GM21723 (cell line): ENCODE results near the gene ROM1.
A peak's percentile ranks its signal among the peaks of the same experiment; 100 is the strongest.
"Not testable (repeated sequence)": the region's sequence is repeated elsewhere in the genome, so short reads cannot be mapped to it uniquely, and the experiment has no call there.

ENCODE experiments used
- ATAC-seq: cut with Tn5 transposase; IDR thresholded peaks from one replicate; pipeline ENCODE4 v1.9.1; 2021; ENCODE audit warnings: mild to moderate bottlenecking, moderate library complexity; ENCODE audit not compliant: unreplicated experiment

ROM1 gene

DNA sequence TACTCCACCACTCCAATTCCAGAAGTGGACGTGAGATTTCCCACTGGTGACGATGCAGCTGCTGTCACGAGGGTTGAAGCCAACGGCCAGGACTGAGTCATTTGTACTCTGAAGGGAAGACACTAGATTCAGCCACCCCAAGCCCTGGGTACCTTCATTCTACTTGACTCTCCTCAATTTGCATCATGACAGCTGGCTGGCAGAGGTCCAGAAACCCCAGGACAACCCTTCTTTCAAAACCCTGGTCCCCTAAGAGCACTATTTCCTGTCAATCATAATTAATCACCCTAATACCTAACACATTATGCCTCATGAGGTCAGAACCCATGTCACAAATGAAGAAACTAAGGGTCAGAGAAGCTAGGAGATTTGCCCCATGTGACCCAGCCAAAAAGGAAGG, 5.3 kb upstream of the ROM1 start:
- ATAC-seq, result no peak

DNA sequence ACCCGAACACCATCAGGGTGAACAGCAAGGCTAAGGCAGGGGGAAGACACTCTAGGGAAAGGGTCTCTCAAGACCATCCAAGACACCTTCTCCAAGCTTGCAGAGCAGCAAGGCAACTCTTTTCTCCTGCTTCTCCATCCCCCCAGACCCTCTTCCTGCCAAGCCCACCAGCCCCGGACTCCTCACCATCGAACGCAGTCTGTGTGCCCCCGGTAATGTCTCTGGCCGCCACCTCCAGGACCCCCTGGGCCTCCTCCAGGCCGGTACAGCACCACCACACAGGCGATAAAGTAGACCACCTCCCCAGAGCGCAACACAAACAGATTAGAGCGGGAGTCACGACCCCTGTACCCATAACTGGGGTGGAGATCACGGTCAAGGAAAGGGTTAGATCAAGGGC, 4.3 kb upstream of the ROM1 start:
- no peak for ATAC-seq

DNA sequence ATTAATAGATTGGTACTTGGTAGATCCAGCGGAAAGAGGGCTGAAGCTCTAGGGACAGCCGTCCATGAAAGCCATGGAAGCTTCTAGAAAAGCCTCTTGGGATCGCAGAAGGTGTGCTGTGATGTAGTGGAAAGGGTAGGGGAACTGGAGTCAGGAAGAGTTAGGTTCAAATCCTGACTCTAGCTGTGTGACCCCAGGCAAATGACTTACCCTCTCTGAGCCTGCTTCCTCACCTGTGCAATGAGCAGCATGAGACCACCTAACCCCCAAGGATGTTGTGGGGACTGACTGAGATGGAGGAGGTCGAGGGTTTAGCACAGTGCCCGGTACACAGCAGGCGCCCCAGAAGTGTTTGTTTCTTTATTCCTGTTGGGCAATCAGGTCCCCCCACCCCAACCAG, 2.7 kb upstream of the ROM1 start:
- no peak for ATAC-seq

DNA sequence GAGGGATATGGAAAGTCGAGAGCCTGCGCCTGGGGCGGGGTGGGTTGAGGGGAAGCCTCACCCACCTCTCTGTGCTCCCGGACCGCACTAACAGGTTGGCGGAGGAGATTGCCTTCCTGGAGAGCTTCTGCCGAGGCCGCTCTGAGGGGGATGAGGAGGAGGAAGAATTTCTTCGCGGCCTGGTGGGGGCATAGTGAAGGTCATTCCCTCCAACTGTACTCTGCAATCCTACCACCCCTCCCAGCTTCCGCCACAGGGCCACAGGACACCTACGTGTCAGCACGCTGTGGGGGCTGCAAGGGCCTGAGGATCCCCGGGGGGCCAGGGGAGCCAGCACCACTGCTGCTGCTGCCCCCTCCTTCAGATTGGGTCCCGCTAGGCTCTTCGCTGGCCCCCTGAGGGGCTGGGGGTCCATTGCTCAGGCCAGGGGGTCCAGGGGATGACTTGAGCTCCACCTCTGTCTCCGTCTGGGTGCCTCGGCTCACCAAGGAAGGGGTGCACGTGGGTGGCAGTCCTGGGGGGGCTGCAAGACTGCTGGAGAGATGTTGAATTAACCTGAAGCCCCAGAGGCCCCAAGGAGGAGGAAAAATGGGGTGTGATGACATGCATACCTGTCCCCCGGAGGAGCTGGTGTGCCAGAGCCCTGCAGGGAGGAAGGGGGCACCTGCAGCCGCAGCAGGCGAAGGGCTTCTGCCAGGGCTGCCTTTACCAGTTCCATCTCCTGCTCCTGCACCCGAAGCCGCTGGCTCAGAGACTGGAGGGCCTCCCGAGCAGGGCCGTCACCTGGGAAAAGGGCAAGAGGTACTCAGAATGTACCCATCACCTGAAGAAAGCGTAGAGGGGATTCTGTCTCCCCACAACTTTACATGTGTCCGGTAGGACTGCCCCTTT, 2.0 kb upstream of the ROM1 start:
- no peak for ATAC-seq

DNA sequence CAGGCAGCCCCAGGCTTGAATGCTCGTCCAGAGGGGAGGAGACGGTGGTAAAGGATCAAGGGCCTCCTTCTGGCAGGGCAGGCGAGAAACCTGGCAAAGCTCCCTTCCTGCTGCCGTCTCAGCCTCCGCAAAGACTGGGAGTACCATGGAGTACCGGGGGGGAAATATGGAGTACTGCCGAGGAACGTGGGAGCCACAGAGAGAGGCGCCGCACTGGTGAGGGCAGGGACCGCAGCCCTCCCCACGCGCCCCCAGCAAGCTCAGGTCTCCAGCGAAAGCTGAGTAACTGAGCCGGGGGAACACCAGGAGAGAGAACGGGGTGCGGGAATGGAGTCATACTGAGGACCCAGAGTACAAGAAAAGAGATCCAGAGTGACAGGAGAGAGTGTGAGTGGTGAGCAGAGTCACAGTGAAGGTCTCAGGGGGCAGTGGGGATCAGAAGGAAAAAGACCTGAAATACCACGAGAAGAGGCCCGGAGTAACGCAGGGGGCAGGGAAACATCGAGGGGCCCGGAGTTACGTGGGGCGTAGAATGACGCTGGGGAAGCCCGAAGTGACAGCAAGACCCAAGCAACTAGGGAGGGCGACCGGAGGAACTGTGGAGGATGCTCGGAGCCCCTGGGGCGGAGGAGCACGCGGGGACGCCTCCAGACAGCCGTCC, 1.2 kb upstream of the ROM1 start:
- peak; percentile 18 for ATAC-seq

DNA sequence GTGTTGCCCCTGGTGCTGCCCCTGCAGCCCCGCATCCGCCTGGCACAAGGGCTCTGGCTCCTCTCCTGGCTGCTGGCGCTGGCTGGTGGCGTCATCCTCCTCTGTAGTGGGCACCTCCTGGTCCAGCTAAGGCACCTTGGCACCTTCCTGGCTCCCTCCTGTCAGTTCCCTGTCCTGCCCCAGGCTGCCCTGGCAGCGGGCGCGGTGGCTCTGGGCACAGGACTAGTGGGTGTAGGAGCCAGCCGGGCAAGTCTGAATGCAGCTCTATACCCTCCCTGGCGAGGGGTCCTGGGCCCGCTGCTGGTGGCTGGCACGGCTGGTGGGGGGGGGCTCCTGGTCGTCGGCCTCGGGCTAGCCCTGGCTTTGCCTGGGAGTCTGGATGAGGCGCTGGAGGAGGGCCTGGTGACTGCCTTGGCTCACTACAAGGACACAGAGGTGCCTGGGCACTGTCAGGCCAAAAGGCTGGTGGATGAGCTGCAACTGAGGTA, 278 bp downstream of the ROM1 start:
- ATAC-seq, result no peak

DNA sequence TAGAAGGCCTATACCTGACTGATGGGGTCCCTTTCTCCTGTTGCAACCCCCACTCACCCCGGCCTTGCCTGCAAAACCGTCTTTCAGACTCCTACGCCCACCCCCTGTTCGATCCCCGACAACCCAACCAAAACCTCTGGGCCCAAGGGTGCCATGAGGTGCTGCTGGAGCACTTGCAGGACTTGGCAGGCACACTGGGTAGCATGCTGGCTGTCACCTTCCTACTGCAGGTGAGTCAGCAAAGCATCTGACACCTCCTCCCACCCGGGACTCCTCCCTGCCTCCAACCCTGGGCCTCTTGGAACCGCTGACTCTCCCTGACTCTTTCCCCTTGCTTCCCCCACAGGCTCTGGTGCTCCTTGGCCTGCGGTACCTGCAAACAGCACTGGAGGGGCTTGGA, 1.2 kb downstream of the ROM1 start:
- ATAC-seq, result no peak

DNA sequence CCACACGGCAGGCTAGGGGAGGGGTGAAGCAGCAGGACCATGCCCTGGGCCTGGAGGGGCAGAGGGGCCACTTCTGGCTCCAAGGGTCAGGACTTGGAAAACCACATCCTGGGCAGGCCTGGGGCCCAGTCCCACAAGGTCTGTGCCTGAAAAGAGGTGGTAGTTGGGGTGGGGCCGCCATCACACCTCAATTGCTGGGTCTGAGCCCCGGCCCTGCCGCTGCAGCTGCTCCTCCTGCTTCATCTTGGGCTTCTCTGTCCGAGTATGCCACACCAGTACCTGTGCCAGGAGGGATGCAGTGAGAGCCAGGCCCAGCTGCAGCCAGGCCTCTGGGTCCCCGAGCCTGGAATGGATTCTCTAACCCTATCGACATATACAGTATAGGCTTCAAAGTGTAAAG, 2.5 kb downstream of the ROM1 start:
- no peak for ATAC-seq

DNA sequence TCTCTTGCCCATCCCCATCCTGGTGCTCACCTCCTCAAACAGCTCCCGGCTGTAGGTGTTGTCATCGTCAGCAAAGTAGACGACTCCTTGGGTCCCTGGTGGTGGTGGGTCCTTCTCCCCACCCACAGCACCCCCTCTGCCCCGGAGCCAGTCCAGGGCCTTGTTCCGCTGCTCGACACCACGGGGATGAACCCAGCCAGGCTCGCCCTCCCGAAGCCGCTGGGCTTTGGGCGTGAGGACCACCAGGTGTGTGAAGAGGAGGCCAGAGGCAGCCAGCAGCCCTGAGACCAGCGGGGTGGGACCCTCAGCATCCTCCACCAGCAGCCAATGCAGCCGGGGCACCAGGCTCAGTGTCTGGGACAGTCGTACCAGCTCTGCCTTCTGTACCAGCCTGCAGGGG, 3.9 kb downstream of the ROM1 start:
- ATAC-seq, result not testable (repeated sequence)

DNA sequence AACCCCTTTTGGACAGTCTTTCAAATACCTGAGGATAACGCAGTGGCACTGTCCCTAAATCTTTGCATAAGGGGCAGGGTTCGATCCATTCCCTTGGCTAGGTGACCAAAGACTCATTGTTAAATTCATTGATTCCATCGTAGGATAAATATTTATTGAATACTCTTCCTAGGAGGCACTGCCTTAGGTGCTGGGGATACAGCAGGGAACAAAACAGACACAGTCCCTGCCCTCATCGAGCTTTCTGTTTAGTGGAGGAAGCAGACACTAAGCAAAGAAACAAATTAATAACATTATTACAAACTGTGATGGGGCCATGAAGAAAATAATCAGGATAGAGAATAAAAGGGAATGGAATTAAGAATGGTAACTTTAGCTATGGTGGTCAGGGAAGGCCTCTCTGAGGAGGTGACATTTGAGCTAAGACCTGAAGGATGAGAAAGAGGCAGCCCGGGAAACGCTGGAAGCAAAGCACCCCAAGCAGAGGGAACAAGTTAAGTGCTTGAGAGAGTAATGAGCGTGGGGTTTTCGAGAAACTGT, 8.0 kb downstream of the ROM1 start:
- ATAC-seq, result no peak

DNA sequence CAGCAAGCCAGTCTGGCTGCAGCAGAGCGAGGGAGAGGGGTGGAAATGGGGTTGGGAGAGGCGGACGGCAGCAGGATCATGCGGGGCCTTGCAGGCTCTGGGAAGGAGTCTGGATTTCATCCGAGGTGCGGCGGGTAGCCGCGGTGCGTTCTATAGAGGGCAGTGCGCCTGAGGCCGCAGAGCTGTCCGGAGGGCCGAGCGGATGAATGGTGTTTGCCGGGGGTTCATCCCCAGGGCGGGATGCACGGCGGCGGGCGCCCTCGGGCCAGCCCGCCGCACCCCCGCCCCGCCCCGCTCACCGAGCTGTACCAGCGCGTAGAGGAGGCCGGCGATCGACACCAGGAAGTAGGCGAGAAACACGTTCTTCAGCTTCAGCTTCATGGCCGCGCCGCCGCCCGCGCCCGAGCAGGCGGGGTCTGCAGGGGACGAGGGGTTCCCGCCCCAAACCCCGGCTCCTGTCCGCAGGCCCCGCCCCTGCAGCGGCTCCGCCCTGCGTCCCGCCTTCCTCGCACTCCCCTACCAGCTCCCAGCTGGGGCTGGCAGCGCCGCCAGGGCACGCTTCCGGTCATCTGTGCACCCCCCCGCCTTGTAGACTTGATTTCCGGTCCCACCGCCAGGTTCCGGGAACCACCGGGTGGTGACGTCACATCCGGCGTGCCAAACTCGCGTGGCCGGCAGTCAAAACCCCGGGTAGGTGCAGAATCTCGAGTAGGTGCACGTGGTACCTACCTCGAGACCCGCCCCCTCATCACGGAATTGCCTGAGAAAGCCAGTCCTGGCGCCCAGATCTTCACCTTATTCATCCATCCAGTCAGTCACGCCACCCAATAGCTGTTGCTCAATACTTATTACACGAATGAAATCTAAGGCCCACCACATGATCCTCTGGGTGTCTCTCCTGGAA, 8.8 kb downstream of the ROM1 start, which contains the start of gene B3GAT3:
Gene B3GAT3, minus strand, starts transcription at position 420 of the 904 bp plus-strand sequence. Its CDS starts 39 bp downstream, at position 381.
- peak; percentile 91 for ATAC-seq

DNA sequence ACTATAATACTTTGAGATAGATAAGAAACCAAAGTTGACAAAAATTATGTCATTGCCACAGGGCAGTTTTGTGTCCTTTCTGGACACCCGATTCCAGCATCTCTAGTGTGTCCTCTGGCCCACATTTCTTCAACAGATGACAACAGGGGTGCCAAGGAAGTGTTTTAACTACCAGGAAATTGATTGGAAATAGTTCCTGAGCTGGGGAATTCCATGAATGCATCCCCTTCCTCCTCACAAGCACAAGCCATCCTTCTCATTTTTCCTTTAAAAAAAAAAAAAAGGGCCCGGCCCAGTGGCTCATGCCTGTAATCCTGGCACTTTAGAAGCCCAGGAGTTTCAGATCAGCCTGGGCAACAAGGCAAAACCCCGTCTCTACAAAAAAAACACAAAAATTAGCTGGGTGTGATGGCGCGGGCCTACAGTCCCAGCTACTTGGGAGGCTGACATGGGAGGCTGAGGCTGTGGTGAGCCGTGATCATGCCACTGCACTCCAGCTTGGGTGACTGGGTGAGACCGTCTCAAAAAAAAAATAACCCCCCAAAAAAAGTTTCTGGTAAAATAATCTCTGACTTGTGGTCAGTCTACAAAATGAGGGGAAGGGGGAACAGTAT, 9.5 kb downstream of the ROM1 start:
- no peak for ATAC-seq

DNA sequence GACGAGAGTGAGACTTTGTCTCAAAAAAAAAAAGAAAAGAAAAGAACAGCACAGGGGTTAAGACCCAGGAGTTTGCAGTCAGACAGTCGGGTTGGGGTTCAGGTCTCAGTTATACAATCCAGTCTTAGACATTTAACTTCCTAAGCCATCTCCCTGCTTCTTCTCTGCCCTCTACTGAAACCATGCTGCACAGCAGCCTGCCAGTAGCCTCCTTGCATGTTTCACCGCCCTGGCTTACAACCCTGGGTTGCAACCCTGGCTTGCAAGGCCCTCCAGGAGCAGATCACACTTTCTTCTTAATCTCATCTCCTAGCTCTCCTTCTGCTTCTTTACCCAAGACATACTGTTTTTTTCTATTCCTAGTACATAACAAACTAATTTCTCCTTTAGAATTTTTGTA, 14.7 kb downstream of the ROM1 start:
- ATAC-seq, result no peak

DNA sequence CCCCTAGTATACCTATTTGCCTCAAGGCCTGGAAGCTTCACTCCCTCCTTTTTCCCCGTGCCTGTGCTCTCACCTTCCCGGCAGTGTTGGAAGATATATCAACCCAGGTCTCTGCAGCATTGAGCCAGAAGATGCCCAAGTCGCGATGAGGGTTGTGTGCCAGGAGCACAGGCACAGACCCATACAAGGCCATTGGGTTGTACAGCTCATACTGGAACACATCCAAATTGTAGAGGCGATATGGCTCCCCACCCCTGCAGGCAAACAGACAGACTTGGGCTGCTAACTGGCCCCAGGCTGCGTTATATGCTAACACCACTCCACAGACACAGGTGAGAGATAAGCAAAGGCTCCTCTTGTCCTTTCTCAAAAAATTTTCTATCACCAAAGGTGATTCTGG, 19.4 kb downstream of the ROM1 start:
- no peak for ATAC-seq

DNA sequence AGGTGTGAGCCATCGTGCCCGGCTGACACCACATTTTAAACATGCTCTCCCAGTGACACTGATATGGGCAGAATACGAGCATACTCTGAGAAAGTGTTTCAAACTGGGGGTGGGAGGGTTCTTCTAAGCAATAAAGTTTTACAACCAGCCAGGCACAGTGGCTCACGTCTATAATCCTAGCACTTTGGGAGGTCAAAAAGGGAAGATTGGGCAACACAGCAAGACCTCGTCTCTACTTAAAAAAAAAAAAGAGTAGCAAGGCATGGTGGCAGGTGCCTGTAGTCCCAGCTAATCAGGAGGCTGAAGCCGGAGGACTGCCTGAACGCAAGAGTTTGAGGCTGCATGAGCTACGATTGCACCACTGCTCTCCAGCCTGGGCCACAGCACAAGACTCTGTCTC, 31.2 kb downstream of the ROM1 start:
- ATAC-seq, result no peak

DNA sequence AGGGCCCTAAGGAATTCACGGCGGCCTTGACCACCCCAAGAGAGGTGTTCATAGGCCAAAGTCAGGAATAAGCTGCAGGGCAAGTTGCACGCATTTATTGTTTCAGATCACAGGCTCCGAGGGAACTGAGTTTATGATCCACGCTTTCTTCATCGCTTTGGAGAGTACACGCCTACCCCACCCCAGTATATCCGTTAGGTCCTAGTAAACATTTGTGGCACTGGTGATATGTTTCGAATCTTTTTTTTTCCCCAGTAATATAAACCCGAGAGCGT, 32.6 kb downstream of the ROM1 start:
- ATAC-seq, result no peak

DNA sequence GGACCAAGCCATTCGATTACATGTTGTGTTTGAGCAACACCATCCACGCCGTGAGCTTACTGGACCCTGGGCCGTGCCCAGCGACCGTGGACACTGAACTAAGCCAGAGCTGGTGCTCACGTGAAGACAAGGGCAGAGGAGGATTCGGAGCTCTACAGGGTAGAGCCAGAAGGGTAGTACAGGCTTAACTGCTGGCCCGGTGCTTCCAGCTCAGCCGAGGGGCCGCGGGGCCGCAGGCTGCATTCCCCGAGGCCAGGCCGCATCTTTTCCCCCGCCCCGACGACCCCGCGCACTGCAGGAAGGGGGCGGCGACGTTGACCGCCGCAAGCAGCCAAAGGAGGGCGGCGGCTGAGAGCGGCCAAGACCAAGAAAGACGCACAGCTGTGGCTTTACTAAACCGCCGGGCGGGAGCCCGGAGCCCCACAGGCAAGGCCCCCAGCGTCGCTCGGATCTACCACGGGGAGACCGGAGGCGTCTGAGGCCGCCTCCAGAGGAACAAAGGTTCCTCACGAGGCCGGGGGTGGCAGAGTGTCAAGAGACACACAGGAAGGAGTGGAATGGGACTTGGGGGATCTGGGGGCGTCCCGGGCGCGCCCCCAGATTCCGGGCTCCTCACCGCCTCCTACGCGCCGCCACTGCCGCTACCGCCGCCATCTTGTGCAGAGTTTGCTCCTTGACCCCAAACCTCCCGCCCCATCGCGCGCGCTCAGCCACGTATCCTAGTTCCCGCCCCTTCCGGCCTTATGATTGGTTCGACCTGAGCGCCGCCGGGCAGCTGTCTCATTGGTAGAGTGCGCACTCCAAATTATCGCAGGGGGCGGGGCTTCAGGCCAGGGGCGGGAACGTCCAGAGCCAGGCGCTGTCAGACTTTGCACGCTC, 33.1 kb downstream of the ROM1 start, which contains the start of gene GANAB:
Gene GANAB, minus strand, starts transcription at position 668 of the 879 bp plus-strand sequence. Its CDS starts 14 bp downstream, at position 654.
- ATAC-seq, result peak; percentile 89

DNA sequence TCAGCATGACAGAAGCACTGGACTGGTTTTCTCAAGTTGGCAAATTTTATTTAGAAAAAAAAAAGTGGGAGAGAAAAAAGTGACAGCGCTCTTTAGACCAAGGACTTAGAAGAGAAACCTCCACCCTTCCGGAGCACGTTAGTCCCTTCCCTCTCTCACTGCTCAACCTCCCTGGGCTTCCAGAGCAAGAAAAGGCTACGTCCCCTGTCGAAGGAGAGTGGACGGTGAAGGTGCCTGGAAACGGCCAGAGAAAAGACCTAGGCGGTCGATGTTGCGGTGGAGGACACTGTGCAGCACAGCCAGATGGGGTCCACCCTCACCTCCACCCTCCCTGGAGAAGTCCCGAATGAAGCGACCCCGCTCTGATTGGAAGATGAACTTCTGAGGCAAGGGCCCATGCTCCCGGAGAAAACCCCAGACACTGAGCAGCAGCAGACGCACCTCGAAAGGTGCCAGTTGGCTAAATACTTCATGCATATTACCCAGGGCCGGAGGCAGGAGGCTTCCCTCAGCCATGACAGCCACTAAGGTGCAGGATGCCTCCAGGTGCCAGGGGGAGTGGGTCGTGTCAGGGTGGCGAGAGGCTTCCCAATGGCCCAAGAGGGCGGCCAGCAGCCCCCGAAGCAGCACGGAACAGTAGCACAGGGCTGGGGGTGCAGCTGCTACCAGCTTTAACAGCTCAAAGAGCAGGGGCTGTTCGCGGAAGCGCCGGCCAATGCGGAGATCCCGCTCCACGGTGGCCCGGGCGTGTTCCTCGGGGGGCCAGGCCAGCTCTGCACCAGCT, 34.0 kb downstream of the ROM1 start:
- ATAC-seq, result no peak

DNA sequence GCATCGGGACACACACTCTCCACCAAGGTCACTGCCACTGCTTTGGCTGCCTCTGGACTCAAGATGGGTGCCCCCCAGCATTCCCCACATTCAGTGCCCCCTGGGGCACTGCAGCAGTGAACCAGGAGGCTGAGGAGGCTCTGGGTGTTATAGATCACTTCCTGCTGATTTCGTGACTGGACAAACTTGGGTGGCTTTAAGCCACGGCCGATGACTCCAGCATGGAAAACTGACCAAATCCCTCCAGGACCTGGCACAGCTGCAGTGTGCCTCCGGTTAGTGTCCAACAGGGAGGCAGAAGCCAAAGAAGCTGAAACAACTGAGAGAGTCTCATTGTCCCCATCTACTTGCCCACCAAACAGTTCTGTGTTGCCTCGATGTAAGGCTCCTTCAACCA, 34.5 kb downstream of the ROM1 start:
- no peak for ATAC-seq
